Prostate gland (tissue), 2 donors: Measurements from ENCODE around the gene TANC1. TPM values are rescaled to one million over a fixed set of nuclear protein-coding genes. Genes with fewer than 3 reads are reported as not detected.

Experiments
- DNase-seq: peaks from one replicate; pipeline ENCODE4 v3.0.0-alpha.2; 2019; ENCODE audit warnings: low spot score
- H3K27ac ChIP-seq, 2 donors: fragments of 200-600 bp; sonication (generic); 2 replicates each; pipeline ENCODE4 v1.5.1; 2017 to 2019
- H3K27me3 ChIP-seq: fragments of 200-600 bp; sonication (generic); replicated peaks from 2 replicates; pipeline ENCODE4 v1.5.1; 2019; ENCODE audit not compliant: insufficient read depth
- H3K36me3 ChIP-seq, 2 donors: fragments of 200-600 bp; sonication (generic); 1 replicate in 1 of 2; 2 replicates in 1 of 2; pipeline versions ENCODE4 v1.5.1 to v1.8.1; 2017 to 2019
- H3K4me1 ChIP-seq: fragments of 200-600 bp; sonication (generic); replicated peaks from 2 replicates; pipeline ENCODE4 v1.5.1; 2019
- H3K4me3 ChIP-seq, 2 donors: fragments of 200-600 bp; sonication (generic); 2 replicates each; pipeline ENCODE4 v1.5.1; 2017 to 2019
- H3K9me3 ChIP-seq: fragments of 200-600 bp; sonication (generic); 2 replicates; pipeline ENCODE4 v1.5.1; 2017
- POLR2A ChIP-seq: fragments of 450-650 bp; IDR thresholded peaks from one replicate; pipeline ENCODE4 v1.6.1; 2016; ENCODE audit warnings: antibody characterized with exemption, mild to moderate bottlenecking
- POLR2AphosphoS5 ChIP-seq: sonication (generic); formaldehyde crosslinking; IDR thresholded peaks from one replicate; pipeline ENCODE4 v1.6.1; 2017; ENCODE audit warnings: antibody characterized with exemption
- WGBS: methylation state at CpG from one replicate; pipeline ENCODE4 v1.1.5; 2018; 5-methylcytosine and 5-hydroxymethylcytosine counted together
- intact Hi-C: fragments of 100-400 bp; cut with DNase I; formaldehyde crosslinking; loops from one replicate; pipeline ENCODE4 v1.14.2; 2022
- total RNA-seq, 2 donors: library from RNA; depleted of rRNA; stranded (reverse); fragments of >200 nt; gene quantifications; one replicate each; pipeline ENCODE4 v1.1.0, GENCODE V29; 2016
- TF ChIP-seq, protein P1 (sequence below), 4 experiments: fragments of 200-600 bp in 2 of 4; fragments of 450-650 bp in 2 of 4; sonication (generic) in 2 of 4; IDR thresholded peaks; 1 replicate in 3 of 4; 2 replicates in 1 of 4; pipeline ENCODE4 v1.5.1; 2016 to 2019; ENCODE audit warnings: antibody characterized with exemption in 4 of 4, mild to moderate bottlenecking in 2 of 4, moderate library complexity in 2 of 4

TANC1 gene
- total RNA-seq, 2 donors from 2014 or later, result 33.5 to 39.7 TPM

DNA sequence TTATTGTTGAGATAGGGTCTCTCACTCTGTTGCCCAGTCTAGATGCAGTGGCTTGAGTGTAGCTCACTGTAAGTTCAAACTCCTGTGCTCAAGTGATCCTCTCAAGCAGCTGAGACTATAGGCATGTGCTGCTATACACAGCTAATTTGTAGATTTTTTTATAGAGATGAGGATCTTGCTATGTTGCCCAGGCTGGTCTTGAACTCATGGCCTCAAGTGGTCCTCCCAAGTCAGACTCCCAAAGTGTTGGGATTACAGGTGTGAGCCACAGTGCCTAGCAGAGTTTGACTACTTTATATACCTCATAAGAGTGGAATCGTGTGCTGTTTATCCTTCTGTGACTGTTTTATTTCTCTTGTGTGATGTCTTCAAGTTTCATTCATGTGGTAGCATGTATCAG is 60.3 kb downstream of the TANC1 start:
- no peaks in the 10 kb centered on the region for H3K36me3 ChIP-seq
- no peak for TF ChIP-seq POLR2A
- no peak for TF ChIP-seq POLR2AphosphoS5
- TF ChIP-seq, protein P1, sequence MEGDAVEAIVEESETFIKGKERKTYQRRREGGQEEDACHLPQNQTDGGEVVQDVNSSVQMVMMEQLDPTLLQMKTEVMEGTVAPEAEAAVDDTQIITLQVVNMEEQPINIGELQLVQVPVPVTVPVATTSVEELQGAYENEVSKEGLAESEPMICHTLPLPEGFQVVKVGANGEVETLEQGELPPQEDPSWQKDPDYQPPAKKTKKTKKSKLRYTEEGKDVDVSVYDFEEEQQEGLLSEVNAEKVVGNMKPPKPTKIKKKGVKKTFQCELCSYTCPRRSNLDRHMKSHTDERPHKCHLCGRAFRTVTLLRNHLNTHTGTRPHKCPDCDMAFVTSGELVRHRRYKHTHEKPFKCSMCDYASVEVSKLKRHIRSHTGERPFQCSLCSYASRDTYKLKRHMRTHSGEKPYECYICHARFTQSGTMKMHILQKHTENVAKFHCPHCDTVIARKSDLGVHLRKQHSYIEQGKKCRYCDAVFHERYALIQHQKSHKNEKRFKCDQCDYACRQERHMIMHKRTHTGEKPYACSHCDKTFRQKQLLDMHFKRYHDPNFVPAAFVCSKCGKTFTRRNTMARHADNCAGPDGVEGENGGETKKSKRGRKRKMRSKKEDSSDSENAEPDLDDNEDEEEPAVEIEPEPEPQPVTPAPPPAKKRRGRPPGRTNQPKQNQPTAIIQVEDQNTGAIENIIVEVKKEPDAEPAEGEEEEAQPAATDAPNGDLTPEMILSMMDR (IDR thresholded peaks at IDR 0.05), result no peak
- H3K27ac ChIP-seq, result no peak overlapping the region
- DNase-seq, result no peak
- intact Hi-C loops, result no loop called here
- no peaks in the 10 kb centered on the region for H3K9me3 ChIP-seq
- 71% methylated on average over 1 of the region's 1 CpG for WGBS
- no peaks in the 10 kb centered on the region for H3K4me1 ChIP-seq
- no peaks in the 10 kb centered on the region for H3K27me3 ChIP-seq
- H3K4me3 ChIP-seq, result no peak overlapping the region

- H3K27me3 ChIP-seq, result no peaks in the 10 kb centered on the region
- TF ChIP-seq POLR2AphosphoS5, result no peak
- no peak for TF ChIP-seq POLR2A
- TF ChIP-seq, protein P1 (IDR thresholded peaks at IDR 0.05), result no peak
- no peak overlapping the region for H3K27ac ChIP-seq
- no peak for DNase-seq
- H3K36me3 ChIP-seq, result no peaks in the 10 kb centered on the region
- no peak overlapping the region for H3K4me3 ChIP-seq
- H3K9me3 ChIP-seq, result no peaks in the 10 kb centered on the region
- 41% methylated on average over 2 of the region's 2 CpGs for WGBS
- H3K4me1 ChIP-seq, result no peaks in the 10 kb centered on the region
- intact Hi-C loops, result loop anchor here (10.0 kb wide), 1 partner anchor 85 kb away; no protein-coding TSS in a partner anchor
These were observed 61.5 kb downstream of the TANC1 start for GRCh38 chr2:159029936-159030335.

DNA sequence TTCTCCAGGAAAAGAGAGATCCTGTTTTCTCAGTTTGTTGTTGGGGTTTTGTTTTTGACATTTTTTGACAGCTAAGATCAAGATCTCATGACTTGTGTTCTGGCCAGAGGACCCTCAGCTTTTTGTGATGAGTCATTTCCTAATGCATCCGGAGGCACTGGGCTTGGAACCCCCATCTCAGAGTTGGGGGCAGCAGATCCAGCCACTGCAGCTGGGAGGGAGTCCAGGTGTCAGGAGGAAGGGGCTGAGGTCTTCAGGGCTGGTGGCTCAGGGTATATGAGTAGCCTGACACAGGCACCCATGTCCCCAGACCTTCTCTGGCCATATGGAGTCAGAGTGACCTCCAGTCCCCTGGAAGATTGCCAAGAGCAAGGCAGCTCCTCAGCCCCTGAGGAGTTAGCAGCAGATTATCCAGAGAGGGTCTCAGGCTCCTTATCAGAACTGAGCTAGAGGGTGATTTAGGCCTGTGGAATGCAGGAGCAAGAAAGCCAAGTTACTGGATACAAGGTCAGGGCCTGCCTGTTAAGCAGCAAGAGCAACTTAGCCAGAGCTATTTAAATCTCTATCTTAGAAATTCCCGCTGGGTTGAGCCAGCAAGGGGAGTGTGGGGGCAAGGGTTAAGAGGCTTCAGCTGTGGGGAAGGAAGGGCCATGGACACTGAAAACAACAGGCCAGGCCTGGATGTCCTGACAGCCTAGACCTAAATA is 62.4 kb downstream of the TANC1 start:
- intact Hi-C loops, result loop anchor here (10.0 kb wide), 1 partner anchor 84 kb away; no protein-coding TSS in a partner anchor
- H3K27me3 ChIP-seq, result no peaks in the 10 kb centered on the region
- no peaks in the 10 kb centered on the region for H3K36me3 ChIP-seq
- no peak overlapping the region for H3K27ac ChIP-seq
- no peaks in the 10 kb centered on the region for H3K9me3 ChIP-seq
- no peak for DNase-seq
- no peaks in the 10 kb centered on the region for H3K4me1 ChIP-seq
- TF ChIP-seq POLR2A (no peak), POLR2AphosphoS5 (no peak)
- TF ChIP-seq, protein P1 (IDR thresholded peaks at IDR 0.05), result no peak
- 44% methylated on average over 2 of the region's 2 CpGs for WGBS
- H3K4me3 ChIP-seq, result no peak overlapping the region

DNA sequence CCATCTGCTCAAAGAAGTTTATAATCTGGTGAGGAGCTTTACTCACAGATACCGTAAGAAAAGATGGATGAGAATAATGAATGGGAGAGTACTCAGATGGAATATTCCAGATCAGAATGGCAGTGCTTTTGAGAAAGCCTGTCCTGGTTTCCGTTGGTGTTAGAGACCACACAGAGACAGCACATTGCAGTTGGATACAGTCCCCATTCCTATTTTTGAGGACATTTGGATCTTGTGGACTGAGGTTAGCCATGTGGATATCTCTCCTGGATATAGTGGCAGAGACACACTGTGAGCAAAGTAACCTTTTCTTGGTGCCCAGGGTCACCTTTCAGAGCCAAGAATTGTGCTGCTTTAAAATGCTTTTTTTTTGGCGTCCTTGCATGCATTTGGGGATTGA is 63.7 kb downstream of the TANC1 start:
- no peak overlapping the region for H3K4me3 ChIP-seq
- no peak for DNase-seq
- H3K4me1 ChIP-seq, result no peaks in the 10 kb centered on the region
- intact Hi-C loops, result loop anchor here (10.0 kb wide), 1 partner anchor 83 kb away; no protein-coding TSS in a partner anchor
- H3K9me3 ChIP-seq, result no peaks in the 10 kb centered on the region
- TF ChIP-seq, protein P1 (IDR thresholded peaks at IDR 0.05), result no peak
- TF ChIP-seq POLR2A, result no peak
- TF ChIP-seq POLR2AphosphoS5, result no peak
- no peaks in the 10 kb centered on the region for H3K27me3 ChIP-seq
- WGBS, result 42% methylated on average over 3 of the region's 3 CpGs
- H3K36me3 ChIP-seq, result no peaks in the 10 kb centered on the region
- H3K27ac ChIP-seq, result no peak overlapping the region

DNA sequence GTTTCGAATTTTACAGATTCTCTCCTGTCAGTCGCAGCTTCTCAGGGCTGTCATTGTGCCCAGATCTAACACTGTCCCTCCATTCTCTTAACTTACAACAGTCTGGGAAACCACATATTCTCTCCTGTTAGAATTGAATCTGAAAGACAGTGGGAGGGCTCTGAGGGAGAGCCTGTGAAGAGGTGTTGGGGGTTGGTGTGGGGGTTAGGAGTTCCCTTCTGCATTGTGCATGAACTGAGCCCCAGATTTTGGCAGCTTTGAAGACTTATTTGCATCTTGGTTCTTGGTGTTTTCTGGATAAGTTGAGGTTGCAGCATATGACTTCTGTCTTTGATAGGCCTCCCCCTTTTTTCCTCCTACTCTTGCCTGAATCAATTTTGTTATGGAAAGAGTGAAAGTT is 64.1 kb downstream of the TANC1 start:
- Histone ChIP-seq H3K4me3 (no peak overlapping the region), H3K27ac (no peak overlapping the region), H3K4me1 (no peaks in the 10 kb centered on the region), H3K36me3 (no peaks in the 10 kb centered on the region), H3K27me3 (no peaks in the 10 kb centered on the region), H3K9me3 (no peaks in the 10 kb centered on the region)
- TF ChIP-seq POLR2AphosphoS5 (no peak), POLR2A (no peak)
- TF ChIP-seq, protein P1 (IDR thresholded peaks at IDR 0.05), result no peak
- intact Hi-C loops, result loop anchor here (10.0 kb wide), 1 partner anchor 82 kb away; no protein-coding TSS in a partner anchor
- WGBS, result 34% methylated on average over 2 of the region's 2 CpGs
- no peak for DNase-seq
